SK-MEL-5 (cell line): ENCODE measurements around the gene TLE2. TPM values are rescaled to one million over a fixed set of nuclear protein-coding genes. Genes with fewer than 3 reads are reported as not detected.

ENCODE experiments used
- DNase-seq: peaks from one replicate; pipeline ENCODE4 v3.0.0-alpha.2; 2016; ENCODE audit warnings: low read depth, low spot score
- in situ Hi-C: cut with HindIII; loops from 2 replicates; pipeline ENCODE4 v1.10.0; 2016; ENCODE audit warnings: low sequenced_read_pairs, high pct_unique_total_duplicates, low pct_unique_long_range_greater_than_20kb
- total RNA-seq: library from RNA; depleted of rRNA; stranded (reverse); fragments of >200 nt; shearing (Covaris generic); gene quantifications from 2 replicates; pipeline ENCODE4 v1.2.3, GENCODE V29; 2014; rRNA removed

Gene TLE2
- total RNA-seq, 1 experiment from 2014 or later: 2.2 TPM

- DNase-seq: peak; percentile 98
- in situ Hi-C loops: no loop called here
These were observed 78.6 kb downstream of the TLE2 start for GRCh38 chr19:2950286-2951124.

- in situ Hi-C loops: no loop called here
These were observed 79.2 kb downstream of the TLE2 start for GRCh38 chr19:2949939-2950285.

More at GRCh38 chr19:2949939-2950285, 79.2 kb downstream of the TLE2 start:
- DNase-seq: no peak

Other genes starting within 250 kb of the TLE2 start
- gene SGTA, start 246.0 kb downstream of the TLE2 start, total RNA-seq: 35.1 and 44.2 TPM in 2 replicates
- 124 and 131 TPM in 2 replicates for gene THOP1, start 243.8 kb downstream of the TLE2 start, total RNA-seq
- gene ZNF554, start 209.4 kb downstream of the TLE2 start, total RNA-seq: 0.92 and 1.9 TPM in 2 replicates
- 4.5 and 4.9 TPM in 2 replicates for gene ZNF555, start 187.8 kb downstream of the TLE2 start, total RNA-seq
- 0.05 TPM in 1 of 2 replicates, not detected in the other for gene ZNF556, start 161.9 kb downstream of the TLE2 start, total RNA-seq
- gene ZNF57, start 128.4 kb downstream of the TLE2 start, total RNA-seq: 4.1 and 6.6 TPM in 2 replicates
- gene ZNF77, start 84.3 kb downstream of the TLE2 start, total RNA-seq: 2.3 and 3.5 TPM in 2 replicates
- 3.2 and 4.3 TPM in 2 replicates for gene TLE6, start 51.7 kb downstream of the TLE2 start, total RNA-seq
- 169 and 172 TPM in 2 replicates for gene TLE5, start 33.2 kb upstream of the TLE2 start, total RNA-seq
- gene GNA11, start 65.1 kb upstream of the TLE2 start, total RNA-seq: 22.0 and 22.7 TPM in 2 replicates
- gene GNA15, start 106.8 kb upstream of the TLE2 start, total RNA-seq: not detected in 2 replicates
- 0.24 TPM in 1 of 2 replicates, not detected in the other for gene S1PR4, start 149.5 kb upstream of the TLE2 start, total RNA-seq
- 62.2 and 65.3 TPM in 2 replicates for gene NCLN, start 156.7 kb upstream of the TLE2 start, total RNA-seq
- not detected in 2 replicates for gene CELF5, start 195.4 kb upstream of the TLE2 start, total RNA-seq